WTC11 (cell line): ENCODE data around the gene BCO1.

Experiments
- CTCF ChIP-seq: fragments of 200-600 bp; IDR thresholded peaks from 2 replicates; pipeline ENCODE4 v1.8.0; 2022; ENCODE audit warnings: antibody characterized with exemption
- FOXJ3 ChIP-seq: sonication (generic); formaldehyde crosslinking; IDR thresholded peaks from 2 replicates; pipeline ENCODE4 v1.9.0; 2021; ENCODE audit warnings: missing genetic modification reagents, mild to moderate bottlenecking, borderline replicate concordance
- JUN ChIP-seq: sonication (generic); formaldehyde crosslinking; IDR thresholded peaks from 2 replicates; pipeline ENCODE4 v1.8.0; 2023; ENCODE audit warnings: mild to moderate bottlenecking, missing genetic modification reagents
- MYBL2 ChIP-seq: sonication (generic); formaldehyde crosslinking; IDR thresholded peaks from 2 replicates; pipeline ENCODE4 v1.8.1; 2023; ENCODE audit warnings: mild to moderate bottlenecking, moderate library complexity, missing genetic modification reagents
- NR2C2 ChIP-seq: sonication (generic); formaldehyde crosslinking; IDR thresholded peaks from 2 replicates; pipeline ENCODE4 v1.8.0; 2022; ENCODE audit warnings: mild to moderate bottlenecking, missing genetic modification reagents
- ZNF317 ChIP-seq: sonication (generic); formaldehyde crosslinking; IDR thresholded peaks from 2 replicates; pipeline ENCODE4 v1.8.1; 2023; ENCODE audit warnings: low read depth, mild to moderate bottlenecking, moderate library complexity, missing genetic modification reagents, borderline replicate concordance

- TF ChIP-seq FOXJ3 (CRISPR knock-in tag) (no peak), CTCF (no peak), NR2C2 (no peak), MYBL2 (CRISPR knock-in tag) (no peak), ZNF317 (CRISPR knock-in tag) (no peak), JUN (no peak)
These were observed 26.6 kb downstream of the BCO1 start for GRCh38 chr16:81265052-81265451.
